ENCODE data around the gene SFMBT2. TPM values are rescaled to one million over a fixed set of nuclear protein-coding genes. Genes with fewer than 3 reads are reported as not detected.

Gene SFMBT2
- total RNA-seq, 1 experiment from 2014 or later: 0.02 TPM

- no peak for ATAC-seq
- Histone ChIP-seq H3K27ac (ENCODE audit: low read depth, low read length) (no peak overlapping the region), H4K20me1 (ENCODE audit: insufficient read depth) (no peaks in the 10 kb centered on the region), H3K4me1 (ENCODE audit: control insufficient read depth in 1 of 2, insufficient read depth in 2 of 2, low read length in 2 of 2) (no peaks in the 10 kb centered on the region), H2AFZ (ENCODE audit: low read depth, low read length, poor library complexity, severe bottlenecking) (no peak overlapping the region), H3K9me3 (ENCODE audit: control insufficient read depth in 1 of 2, insufficient read depth in 1 of 2, low read depth in 1 of 2, low read length in 2 of 2) (no peaks in the 10 kb centered on the region), H3K79me2 (ENCODE audit: insufficient read depth, low read length) (no peaks in the 10 kb centered on the region), H3K36me3 (ENCODE audit: control insufficient read depth in 1 of 2, insufficient read depth in 2 of 2, low read length in 2 of 2) (no peaks in the 10 kb centered on the region), H3K9ac (ENCODE audit: low read length) (no peak overlapping the region), H3K27me3 (ENCODE audit: insufficient read depth, low read length) (peaks cover 22% of the 10 kb centered on the region), H3K9me2 (ENCODE audit: insufficient read depth) (no peaks in the 10 kb centered on the region), H3K4me2 (ENCODE audit: low read length) (no peak overlapping the region), H3K4me3 (replicated peaks in 1 of 2; ENCODE audit: low read depth in 1 of 2, low read length in 2 of 2) (no peak overlapping the region)
- intact Hi-C loops (cut with micrococcal nuclease): no loop called here
- CTCF ChIA-PET: no interaction called here
- no TSS peak for BruUV-seq (replicated peaks)
- no peak for DNase-seq (ENCODE audit: low read depth, low spot score)
- RAD21 ChIA-PET (ENCODE audit: low non-redundant PET in 1 of 2, low total read pairs in 2 of 2, uncharacterized antibody in 2 of 2, unreplicated experiment in 2 of 2): no interaction called here
- no peak for TF ChIP-seq ATF3 (IDR thresholded peaks at IDR 0.05)
- no peak for TF ChIP-seq ZNF274 (IDR thresholded peaks at IDR 0.05; ENCODE audit: low read depth, low read length)
- no peak for TF ChIP-seq TCF7L2 (IDR thresholded peaks at IDR 0.05; ENCODE audit: borderline replicate concordance, extremely low read depth, insufficient read depth, insufficient read length)
- no peak for TF ChIP-seq JUND (IDR thresholded peaks at IDR 0.05)
- no peak for TF ChIP-seq SP1 (IDR thresholded peaks at IDR 0.05; ENCODE audit: low read depth)
- no peak for TF ChIP-seq SIN3A (IDR thresholded peaks at IDR 0.05; ENCODE audit: low read depth)
- TF ChIP-seq EGR1 (IDR thresholded peaks at IDR 0.05; ENCODE audit: low read depth): no peak
- no peak for TF ChIP-seq ZFX (IDR thresholded peaks at IDR 0.05)
- no peak for TF ChIP-seq SRF (IDR thresholded peaks at IDR 0.05; ENCODE audit: low read depth)
- TF ChIP-seq FOSL1 (IDR thresholded peaks at IDR 0.05; ENCODE audit: low read depth): no peak
- TF ChIP-seq, protein P1, sequence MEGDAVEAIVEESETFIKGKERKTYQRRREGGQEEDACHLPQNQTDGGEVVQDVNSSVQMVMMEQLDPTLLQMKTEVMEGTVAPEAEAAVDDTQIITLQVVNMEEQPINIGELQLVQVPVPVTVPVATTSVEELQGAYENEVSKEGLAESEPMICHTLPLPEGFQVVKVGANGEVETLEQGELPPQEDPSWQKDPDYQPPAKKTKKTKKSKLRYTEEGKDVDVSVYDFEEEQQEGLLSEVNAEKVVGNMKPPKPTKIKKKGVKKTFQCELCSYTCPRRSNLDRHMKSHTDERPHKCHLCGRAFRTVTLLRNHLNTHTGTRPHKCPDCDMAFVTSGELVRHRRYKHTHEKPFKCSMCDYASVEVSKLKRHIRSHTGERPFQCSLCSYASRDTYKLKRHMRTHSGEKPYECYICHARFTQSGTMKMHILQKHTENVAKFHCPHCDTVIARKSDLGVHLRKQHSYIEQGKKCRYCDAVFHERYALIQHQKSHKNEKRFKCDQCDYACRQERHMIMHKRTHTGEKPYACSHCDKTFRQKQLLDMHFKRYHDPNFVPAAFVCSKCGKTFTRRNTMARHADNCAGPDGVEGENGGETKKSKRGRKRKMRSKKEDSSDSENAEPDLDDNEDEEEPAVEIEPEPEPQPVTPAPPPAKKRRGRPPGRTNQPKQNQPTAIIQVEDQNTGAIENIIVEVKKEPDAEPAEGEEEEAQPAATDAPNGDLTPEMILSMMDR (IDR thresholded peaks at IDR 0.05 in 2 of 3, conservative IDR thresholded peaks at IDR 0.05 in 1 of 3; ENCODE audit: borderline replicate concordance in 1 of 3, insufficient read depth in 1 of 3, low read depth in 2 of 3, low read length in 2 of 3): no peak
- TF ChIP-seq, protein P2, sequence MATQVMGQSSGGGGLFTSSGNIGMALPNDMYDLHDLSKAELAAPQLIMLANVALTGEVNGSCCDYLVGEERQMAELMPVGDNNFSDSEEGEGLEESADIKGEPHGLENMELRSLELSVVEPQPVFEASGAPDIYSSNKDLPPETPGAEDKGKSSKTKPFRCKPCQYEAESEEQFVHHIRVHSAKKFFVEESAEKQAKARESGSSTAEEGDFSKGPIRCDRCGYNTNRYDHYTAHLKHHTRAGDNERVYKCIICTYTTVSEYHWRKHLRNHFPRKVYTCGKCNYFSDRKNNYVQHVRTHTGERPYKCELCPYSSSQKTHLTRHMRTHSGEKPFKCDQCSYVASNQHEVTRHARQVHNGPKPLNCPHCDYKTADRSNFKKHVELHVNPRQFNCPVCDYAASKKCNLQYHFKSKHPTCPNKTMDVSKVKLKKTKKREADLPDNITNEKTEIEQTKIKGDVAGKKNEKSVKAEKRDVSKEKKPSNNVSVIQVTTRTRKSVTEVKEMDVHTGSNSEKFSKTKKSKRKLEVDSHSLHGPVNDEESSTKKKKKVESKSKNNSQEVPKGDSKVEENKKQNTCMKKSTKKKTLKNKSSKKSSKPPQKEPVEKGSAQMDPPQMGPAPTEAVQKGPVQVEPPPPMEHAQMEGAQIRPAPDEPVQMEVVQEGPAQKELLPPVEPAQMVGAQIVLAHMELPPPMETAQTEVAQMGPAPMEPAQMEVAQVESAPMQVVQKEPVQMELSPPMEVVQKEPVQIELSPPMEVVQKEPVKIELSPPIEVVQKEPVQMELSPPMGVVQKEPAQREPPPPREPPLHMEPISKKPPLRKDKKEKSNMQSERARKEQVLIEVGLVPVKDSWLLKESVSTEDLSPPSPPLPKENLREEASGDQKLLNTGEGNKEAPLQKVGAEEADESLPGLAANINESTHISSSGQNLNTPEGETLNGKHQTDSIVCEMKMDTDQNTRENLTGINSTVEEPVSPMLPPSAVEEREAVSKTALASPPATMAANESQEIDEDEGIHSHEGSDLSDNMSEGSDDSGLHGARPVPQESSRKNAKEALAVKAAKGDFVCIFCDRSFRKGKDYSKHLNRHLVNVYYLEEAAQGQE (IDR thresholded peaks at IDR 0.05; ENCODE audit: low read depth): no peak
- TF ChIP-seq POLR2A (IDR thresholded peaks at IDR 0.05; ENCODE audit: borderline replicate concordance, extremely low read depth, insufficient read depth, insufficient read length): no peak
- TF ChIP-seq POLR2AphosphoS5 (IDR thresholded peaks at IDR 0.05; ENCODE audit: low read depth, low read length): no peak
- POLR2A ChIA-PET: no interaction called here
These were observed 32.2 kb upstream of the SFMBT2 start for GRCh38 chr10:7443036-7443435.

Data from HCT116 (cell line).